ENCODE data around the gene DUS4L.
"Not testable (repeated sequence)": the region's sequence is repeated elsewhere in the genome, so short reads cannot be mapped to it uniquely, and the experiment has no call there.

Gene DUS4L, protein sequence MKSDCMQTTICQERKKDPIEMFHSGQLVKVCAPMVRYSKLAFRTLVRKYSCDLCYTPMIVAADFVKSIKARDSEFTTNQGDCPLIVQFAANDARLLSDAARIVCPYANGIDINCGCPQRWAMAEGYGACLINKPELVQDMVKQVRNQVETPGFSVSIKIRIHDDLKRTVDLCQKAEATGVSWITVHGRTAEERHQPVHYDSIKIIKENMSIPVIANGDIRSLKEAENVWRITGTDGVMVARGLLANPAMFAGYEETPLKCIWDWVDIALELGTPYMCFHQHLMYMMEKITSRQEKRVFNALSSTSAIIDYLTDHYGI

DNA sequence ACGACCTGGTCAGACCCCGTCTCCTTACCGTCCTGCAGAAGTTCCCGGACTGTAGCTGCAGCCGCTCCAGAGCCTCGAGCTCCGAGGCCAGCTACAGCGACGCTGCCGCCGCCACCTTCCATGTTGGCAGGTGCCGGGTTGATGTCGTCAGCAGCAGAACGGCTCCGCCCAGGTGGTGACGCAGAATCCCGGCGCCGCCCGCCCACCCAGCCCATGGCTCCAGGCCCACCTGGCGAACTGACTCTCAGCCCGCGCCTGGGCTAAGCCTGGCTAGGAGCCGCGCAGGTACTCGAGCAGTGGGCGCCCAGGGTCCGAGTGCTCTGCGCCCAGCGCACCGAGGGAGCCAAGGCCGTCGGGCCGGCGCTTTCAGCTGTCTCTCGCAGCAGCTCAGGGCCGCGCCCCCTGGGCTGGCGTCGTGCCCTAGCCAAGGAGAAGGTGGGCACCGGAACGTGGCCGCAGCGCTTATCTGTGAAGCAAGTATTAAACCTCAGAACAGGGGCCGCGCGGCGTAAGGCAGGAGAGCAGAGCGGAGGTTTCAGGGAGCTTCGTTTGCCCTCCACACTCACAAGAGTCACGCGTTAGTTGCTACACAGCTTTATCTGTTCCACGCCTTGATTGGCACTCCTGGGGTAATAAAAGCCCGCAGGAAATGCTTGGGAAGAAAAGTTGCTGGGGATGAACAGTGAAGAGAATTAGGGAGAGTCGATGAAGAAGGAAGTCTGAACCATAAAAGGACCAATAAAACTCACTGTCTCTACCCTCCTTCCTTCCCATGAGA is at the start of gene DUS4L, which contains the start of gene COG5:
TSS of gene DUS4L (plus strand) at position 197 of the 778 bp plus-strand sequence. CDS start 3,100 bp downstream, outside the sequence.
TSS of gene COG5 (minus strand) at position 146 of the 778 bp plus-strand sequence. CDS start at position 122, 24 bp downstream.
- in situ Hi-C loops (cut with MboI; ENCODE audit: low pct_unique_long_range_greater_than_20kb, low sequenced_read_pairs, unreplicated experiment) = no loop called here
- TF ChIP-seq, protein P1, sequence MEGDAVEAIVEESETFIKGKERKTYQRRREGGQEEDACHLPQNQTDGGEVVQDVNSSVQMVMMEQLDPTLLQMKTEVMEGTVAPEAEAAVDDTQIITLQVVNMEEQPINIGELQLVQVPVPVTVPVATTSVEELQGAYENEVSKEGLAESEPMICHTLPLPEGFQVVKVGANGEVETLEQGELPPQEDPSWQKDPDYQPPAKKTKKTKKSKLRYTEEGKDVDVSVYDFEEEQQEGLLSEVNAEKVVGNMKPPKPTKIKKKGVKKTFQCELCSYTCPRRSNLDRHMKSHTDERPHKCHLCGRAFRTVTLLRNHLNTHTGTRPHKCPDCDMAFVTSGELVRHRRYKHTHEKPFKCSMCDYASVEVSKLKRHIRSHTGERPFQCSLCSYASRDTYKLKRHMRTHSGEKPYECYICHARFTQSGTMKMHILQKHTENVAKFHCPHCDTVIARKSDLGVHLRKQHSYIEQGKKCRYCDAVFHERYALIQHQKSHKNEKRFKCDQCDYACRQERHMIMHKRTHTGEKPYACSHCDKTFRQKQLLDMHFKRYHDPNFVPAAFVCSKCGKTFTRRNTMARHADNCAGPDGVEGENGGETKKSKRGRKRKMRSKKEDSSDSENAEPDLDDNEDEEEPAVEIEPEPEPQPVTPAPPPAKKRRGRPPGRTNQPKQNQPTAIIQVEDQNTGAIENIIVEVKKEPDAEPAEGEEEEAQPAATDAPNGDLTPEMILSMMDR (IDR thresholded peaks at IDR 0.05; ENCODE audit: extremely low read depth, insufficient read depth, missing control alignments) = no peak
- DNase-seq (ENCODE audit: low spot score) = peak; percentile 88

DNA sequence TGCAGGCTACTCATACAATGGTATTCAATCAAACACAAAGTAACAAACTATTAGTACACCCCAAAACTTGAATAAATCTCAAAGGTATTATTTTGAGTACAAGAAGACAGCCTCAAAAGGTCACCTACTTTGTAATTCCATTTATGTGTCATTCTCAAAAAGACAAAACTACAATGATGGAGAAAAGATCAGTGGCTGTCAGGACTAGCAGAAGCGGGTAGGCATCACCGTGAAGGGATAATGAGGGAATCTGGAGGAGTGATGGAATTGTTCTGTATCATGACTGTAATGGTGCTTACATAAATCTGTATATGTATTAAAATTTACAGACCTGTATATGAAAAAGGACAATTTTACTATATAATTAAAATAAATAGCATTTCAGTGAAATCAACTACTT is 37.1 kb upstream of the DUS4L start:
- no peak for DNase-seq (ENCODE audit: low spot score)
- in situ Hi-C loops (cut with MboI; ENCODE audit: low pct_unique_long_range_greater_than_20kb, low sequenced_read_pairs, unreplicated experiment) = no loop called here
- TF ChIP-seq, protein P1 (IDR thresholded peaks at IDR 0.05; ENCODE audit: extremely low read depth, insufficient read depth, missing control alignments) = no peak

DNA sequence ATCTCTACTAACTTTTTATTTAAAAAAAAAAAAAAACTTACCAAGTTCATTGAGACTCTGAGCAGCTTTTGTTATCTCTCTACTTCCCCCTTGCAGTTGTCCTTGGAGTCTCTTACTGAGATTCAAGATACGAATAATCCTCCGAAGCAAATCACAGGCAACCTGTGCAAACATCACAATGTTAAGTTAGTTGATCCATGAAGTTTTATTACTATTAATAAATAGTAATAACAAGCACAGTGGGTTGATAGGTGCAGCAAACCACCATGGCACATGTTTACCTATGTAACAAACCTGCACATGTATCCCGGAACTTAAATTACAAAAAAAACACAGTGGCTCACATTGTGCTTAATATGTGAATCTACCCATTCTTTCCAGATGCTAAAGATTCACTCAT is 36.6 kb upstream of the DUS4L start:
- TF ChIP-seq, protein P1 (IDR thresholded peaks at IDR 0.05; ENCODE audit: extremely low read depth, insufficient read depth, missing control alignments) = no peak
- in situ Hi-C loops (cut with MboI; ENCODE audit: low pct_unique_long_range_greater_than_20kb, low sequenced_read_pairs, unreplicated experiment) = no loop called here
- no peak for DNase-seq (ENCODE audit: low spot score)

DNA sequence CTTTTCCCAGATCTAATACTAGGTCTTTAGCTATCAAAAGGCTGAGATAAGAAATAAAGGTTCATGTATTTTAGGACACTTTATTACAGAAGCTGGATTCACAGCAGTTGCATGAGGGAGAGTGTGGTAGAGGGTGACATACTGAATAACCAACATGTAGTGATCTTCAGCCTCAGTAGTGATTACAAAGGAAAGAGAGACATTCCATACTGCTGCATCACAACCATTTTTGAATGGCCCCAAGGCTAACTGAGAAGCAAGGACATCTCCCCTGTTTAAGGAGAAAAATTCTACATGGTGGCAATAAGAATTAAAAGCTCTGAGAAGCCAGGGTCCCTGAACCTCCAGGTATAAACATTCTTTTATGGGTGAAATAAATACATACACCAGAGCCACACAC is 35.3 kb upstream of the DUS4L start:
- in situ Hi-C loops (cut with MboI; ENCODE audit: low pct_unique_long_range_greater_than_20kb, low sequenced_read_pairs, unreplicated experiment) = no loop called here
- TF ChIP-seq, protein P1 (IDR thresholded peaks at IDR 0.05; ENCODE audit: extremely low read depth, insufficient read depth, missing control alignments) = no peak
- no peak for DNase-seq (ENCODE audit: low spot score)

DNA sequence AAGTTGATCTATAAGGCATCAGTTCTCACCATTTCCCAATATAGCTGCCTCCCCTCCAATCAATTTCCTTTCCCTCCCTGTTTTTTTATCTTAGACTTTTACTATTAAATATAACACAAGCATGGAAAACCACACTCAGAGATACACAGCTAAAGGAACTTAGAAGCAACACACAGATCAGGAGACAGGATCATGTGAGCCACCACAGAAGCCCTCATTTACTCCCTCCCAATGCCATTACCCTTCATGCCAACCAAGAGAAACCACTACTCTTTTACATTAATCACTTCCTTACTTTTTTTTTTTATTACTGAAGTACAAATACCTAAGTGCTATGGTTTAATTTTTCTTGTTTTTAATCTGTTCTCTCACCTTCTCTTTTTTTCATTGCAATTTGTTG is 33.0 kb upstream of the DUS4L start:
- TF ChIP-seq, protein P1 (IDR thresholded peaks at IDR 0.05; ENCODE audit: extremely low read depth, insufficient read depth, missing control alignments) = no peak
- no peak for DNase-seq (ENCODE audit: low spot score)
- in situ Hi-C loops (cut with MboI; ENCODE audit: low pct_unique_long_range_greater_than_20kb, low sequenced_read_pairs, unreplicated experiment) = no loop called here

GRCh38 chr7:107534139-107534538 is 29.6 kb upstream of the DUS4L start:
- in situ Hi-C loops (cut with MboI; ENCODE audit: low pct_unique_long_range_greater_than_20kb, low sequenced_read_pairs, unreplicated experiment) = no loop called here
- DNase-seq (ENCODE audit: low spot score) = no peak
- TF ChIP-seq, protein P1 (IDR thresholded peaks at IDR 0.05; ENCODE audit: extremely low read depth, insufficient read depth, missing control alignments) = no peak

DNA sequence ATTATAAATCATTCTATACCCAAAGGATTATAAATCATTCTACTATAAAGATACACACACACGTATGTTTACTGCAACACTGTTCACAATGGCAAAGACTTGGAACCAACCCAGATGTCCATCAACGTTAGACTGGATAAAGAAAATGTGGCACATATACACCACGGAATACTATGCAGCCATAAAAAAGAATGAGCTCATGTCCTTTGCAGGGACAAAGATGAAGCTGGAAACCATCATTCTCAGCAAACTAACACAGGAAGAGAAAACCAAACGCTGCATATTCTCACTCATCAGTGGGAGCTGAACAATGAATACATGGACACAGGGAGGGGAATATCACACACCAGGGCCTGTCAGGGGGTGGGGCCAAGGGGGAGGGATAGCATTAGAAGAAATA is 26.5 kb upstream of the DUS4L start:
- in situ Hi-C loops (cut with MboI; ENCODE audit: low pct_unique_long_range_greater_than_20kb, low sequenced_read_pairs, unreplicated experiment); DNase-seq (ENCODE audit: low spot score): not testable (repeated sequence)

All from GM13977 (cell line).